HG03432 (cell line): Measurements from ENCODE around the gene LRRC42.

Experiments
- ATAC-seq: cut with Tn5 transposase; IDR thresholded peaks from one replicate; pipeline ENCODE4 v1.9.1; 2021; ENCODE audit warnings: mild to moderate bottlenecking, moderate library complexity; ENCODE audit not compliant: unreplicated experiment

Gene LRRC42

DNA sequence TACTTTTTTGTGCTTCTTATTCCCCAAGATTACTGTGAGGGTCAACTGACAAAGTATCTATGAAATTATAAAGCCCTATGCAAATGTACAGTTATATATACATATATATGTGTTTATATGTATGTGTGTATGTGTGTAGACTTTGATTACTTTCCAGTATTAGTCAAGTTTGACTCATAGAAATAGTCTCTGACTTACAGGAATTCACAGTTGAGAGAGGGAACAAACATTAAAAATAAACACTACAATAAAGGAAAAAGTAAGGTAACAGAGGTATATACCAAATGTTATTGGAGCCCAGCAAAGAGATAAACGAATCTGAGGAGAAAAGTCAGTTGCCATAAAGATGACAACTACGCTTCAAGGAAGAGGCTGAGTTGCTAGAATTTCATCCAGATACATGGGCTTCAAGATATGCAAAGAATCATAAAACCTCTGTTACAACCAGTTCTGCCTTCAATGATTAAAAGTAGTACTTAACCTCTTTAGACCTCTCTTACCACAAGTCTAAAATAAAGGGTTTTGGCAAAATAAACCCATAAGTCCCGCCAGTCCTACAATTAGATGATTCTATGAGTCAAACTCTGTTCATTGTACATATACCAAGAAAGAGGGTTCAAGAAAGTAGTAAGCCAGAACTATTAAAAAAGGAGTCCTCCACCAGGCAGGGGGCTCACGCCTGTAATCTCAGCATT is 7.9 kb upstream of the LRRC42 start:
- ATAC-seq, result no peak

DNA sequence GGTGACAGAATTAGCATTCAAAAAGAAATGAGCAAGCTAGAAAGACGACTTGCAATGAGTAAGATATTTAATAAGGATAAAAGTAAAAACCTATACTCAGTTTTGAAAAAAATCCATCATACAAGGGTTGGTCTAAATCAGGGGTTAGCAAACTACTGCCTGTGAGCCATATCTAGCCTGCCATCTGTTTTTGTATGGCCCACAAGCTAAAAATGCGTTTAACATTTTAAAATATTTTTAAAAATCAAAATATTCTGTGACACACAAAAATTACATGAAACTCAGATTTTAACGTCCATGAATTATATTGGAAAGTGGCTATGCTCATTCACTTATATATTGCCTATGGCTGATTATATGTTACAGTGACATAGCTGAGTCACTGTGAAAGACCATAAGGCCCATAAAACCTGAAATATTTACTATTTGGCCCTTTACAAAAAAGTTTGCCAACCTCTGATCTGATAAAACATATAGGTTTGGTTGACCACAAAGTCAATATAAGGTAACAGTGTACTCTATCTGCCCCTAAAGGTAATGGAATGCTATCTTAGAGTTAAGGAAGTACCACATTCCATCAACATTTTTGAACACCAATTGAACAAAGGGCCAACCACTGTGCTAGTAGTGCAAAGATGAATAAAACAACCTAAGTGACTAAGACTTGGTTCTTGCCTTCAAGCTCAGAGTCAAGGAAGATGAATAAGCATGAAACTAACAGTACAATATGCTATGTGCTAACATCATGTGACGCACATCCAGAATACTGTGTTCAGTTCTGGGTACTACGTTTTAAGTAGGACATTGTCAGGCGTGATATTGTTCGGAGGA is 3.8 kb upstream of the LRRC42 start:
- ATAC-seq, result no peak

DNA sequence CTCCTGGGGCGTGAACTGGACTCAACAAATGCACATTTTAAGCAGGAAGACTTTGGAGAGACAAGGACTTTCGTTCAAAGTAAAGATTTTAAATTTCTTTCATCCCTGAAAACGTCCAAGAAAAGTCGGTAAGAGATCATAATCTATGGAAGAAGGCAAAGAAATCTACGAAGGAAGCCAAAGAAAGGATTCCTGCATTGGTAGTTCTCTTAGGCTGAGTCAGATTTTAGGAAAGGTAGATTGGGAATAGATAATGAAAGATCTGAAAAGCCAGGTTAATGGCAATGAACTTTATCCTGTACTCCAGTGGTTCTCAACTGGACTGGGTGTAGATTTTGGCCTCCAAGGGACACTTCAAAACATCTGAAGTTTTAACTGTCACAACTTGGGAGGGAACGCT is 3.1 kb upstream of the LRRC42 start:
- ATAC-seq, result no peak

DNA sequence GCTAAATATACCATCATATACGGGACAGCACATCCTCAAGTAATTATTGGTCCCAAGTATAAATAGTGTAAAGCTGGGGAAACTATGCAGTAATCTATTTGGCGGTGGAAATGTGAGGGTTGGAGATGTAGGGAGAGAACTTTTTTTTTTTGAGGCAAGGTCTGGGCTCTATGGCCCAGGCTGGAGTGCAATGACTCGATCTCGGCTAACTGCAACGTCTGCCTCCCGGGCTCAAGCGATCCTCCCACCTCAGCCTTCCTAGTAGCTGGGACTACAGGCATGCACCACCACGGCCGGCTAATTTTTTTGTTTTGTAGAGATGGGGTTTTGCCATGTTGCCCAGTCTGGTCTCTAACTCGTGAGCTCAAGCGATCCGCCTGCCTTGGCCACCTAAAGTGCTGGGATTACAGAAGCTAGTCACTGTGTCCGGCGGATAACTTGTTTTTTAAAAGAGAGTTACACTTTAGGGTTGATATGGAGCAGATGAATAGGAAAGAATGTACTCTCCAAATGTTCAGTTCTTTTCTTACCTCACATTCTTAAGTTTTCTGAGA is 2.6 kb upstream of the LRRC42 start:
- no peak for ATAC-seq

DNA sequence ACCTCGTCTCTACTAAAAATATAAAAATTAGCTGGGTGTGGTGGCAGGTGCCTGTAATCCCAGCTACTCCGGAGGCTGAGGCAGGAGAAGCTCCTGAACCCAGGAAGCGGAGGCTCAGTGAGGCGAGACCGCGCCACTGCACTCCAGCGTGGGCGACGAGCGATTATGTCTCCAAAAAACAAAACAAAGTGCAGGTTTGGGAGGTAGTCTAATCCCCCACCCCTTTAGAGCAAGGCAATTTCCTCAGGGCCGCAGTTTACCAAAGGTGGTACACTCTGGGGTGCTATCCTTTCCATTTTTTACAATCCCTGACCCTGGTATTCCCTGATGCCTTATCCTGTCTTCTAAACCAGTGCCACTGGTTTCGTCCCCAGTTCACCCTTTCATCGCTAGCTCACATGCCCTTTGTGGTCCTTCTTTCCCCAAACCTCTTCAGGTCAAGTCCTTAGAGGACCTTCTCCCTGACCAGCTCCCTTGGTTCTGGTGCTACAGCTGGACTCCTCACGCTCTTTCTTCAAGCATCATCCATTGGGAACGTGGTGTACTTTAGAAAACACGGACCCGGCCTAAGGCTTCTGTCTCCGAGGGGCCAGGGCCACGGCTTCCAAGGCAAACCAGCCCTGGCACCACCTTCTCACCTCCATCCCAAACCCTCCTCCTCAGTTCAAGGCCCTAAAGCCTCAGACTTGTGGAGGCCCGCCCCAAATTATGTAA is 1.5 kb upstream of the LRRC42 start:
- no peak for ATAC-seq

DNA sequence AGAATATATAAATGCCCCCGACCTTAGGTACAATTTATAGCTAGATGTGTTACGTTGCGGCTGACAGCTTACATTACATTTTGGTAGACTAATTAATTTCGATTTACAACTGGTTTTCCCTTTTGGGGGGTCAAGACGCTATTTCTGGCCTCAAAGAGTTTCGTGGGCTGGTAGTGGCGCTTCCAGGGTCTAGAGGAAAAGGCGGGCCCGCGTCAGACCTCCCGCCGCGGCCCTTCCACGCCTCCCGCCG is 1.0 kb upstream of the LRRC42 start:
- no peak for ATAC-seq

DNA sequence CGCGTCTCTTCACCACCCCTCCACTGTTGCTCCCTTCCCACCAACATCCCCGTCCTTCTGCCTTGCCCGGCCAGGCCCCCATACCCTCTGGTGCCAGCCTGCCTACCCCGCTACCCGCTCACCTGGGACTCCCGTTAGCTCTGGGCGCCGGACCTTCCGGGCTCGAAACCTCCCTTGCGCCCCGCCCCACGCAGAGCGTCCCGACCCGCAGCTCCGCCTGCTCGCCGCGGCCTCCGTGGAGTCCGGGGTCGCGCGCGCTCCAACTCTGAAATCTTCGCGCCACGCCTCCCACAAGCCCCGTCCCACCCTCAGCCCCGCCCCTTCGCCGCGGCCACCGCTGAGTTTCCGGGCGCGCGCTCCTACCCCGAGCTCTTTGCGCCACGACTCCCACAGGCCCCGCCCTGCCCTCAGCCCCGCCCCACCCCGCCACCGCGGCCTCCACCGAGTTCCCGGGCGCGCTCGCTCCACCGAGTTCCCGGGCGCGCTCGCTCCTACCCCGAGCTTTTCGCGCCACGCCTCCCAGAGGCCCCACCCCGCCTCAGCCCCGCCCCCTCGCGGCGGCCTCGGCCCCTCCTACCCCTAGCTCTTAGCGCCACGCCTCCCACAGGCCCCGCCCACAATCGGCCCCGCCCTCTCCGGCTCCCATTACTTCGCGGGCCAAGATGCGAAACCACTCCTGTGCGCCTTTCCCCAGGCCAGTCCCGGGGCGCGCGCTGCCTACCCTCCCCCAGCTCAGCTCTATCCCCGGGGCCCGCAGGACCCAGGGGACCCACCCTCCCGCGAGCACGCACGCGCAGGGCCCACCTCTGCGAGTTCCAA is 508 bp upstream of the LRRC42 start, which contains the start of gene IFT25:
TSS of gene IFT25 (minus strand) at position 267 of the 819 bp plus-strand sequence. CDS start 5,617 bp downstream, outside the sequence.
- peak; percentile 73 for ATAC-seq

DNA sequence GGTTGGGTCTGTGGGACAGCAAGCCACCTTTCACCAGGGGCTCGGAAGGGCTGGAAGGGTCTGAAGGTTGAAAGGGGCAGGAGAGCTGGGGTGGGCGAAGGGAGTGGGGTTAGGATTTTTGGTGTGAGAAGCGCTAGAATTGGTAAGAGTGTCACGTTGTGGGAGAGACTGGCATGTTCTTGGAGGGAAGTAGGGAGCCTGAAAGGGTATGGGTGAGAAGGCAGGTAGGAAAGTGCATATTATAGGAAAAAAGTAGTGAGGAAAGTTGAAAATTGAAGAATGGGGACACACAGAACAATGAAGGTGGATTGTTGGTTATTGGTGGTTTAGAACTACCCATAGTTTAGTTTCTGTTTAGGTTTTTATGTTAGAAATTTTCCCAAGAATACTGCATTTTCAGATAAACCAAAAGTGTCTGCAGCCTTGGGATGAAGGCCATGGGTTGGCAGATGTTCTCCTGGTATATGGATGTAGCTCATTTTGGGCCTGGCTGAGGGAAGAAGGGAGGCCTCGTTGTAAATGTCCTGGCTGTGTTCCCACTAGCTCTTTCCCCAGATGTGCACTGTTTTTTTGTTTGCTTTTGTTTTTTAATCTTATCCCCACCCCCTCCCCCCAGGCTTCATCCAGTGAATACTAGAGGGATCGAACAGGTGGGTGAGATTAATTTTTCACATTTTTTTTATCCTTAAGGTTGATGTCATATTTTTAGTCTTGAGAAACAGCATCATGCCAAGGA is 1.2 kb downstream of the LRRC42 start:
- ATAC-seq, result no peak

DNA sequence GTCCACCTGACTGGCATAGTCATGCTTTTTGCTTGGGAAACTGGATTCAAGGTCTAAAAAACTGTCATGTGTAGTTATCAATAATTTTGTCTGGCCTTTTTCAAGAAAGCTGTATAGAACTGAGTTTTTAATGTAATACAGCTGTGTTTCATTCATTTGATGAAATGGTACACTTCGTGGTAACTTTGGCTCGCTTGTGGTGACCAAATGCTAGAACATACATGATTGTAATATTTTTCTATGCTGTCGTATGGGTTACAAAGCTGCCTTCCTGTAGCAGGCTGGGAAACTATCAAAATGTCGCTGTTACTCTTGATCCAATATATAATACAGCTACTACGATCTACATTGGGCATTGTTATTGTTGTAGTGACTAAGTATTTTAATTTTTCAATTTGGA is 2.1 kb downstream of the LRRC42 start:
- ATAC-seq, result no peak

DNA sequence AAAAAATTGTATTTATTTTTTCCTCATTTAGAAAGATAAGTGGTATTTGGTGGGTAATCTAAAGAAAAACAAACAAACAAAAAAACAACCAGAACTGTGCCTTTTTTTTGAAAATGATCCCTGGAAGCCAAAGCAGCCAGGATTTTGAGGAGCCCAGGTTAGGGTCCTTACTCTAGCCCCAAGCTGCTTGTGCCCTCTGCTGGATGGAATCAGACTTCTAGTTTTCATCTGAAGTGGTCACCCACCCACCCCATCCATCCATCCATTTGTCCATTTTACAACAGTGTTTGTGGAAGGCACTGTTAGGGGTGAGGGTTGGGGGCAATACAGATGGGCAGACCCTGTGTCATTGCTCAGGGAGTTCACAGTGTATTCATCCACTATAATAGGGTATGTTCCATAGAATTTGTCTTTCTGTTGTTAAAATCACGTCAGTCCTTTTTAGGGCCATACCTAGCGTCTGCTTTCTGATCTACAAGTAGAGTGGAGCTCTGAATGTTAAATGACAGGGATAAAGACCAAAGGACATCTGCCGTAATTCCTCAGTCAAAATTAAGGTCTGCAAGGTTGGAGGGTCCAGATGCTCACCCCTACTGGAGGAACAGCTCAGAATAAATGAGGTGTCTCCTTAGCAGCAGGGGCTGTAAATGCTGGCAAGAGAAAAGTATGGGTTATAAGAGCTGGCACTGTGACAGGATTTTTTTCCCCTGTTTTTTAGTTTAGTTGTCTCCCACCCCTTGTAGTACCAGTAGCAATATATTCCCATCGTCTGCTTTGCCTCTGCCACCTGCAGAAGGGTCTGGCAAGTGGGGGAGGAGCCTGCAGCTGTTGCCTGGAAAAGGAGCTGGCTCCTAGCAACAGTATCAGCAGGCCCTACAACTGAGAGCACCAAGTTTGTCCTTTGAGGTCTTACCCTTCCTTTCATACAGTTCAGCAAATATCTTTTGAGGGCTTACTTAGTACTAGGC is 3.2 kb downstream of the LRRC42 start:
- no peak for ATAC-seq

DNA sequence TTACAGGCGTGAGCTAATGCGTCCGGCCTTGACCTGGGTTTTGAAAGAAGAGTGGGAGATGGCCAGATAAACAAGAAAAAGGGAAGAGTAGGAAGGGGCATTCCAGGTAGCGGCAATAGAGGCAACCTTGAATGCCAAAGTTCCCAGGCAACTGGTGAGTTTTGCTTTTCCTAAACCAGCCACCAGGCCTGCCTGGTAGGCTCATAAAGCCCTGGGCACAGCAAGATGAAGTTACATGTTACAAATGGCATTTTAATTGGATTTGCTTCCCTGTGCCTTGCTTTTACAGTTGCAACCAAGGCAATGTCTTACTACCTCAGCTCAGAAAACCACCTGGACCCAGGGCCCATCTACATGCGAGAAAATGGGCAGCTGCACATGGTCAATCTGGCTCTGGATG is 5.5 kb downstream of the LRRC42 start:
- no peak for ATAC-seq

DNA sequence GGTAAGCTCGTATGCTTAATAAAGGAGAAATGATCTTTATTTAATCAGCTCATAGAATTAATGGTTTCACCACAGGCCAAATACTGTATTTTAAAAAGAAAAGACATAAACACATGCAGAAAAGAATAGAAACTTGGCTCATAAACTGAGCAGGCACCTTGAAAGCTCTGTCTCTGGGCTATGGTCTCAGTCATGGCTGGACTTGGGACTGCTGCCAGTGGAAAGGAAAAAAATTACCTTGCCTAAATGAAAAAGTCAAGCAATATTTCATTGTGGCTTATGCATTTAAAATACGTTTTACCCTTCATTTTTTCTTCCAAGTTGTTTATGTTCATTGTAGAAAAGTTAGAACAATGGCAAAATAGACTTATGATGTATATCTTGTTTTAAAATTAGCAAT is 8.0 kb downstream of the LRRC42 start:
- ATAC-seq, result no peak

DNA sequence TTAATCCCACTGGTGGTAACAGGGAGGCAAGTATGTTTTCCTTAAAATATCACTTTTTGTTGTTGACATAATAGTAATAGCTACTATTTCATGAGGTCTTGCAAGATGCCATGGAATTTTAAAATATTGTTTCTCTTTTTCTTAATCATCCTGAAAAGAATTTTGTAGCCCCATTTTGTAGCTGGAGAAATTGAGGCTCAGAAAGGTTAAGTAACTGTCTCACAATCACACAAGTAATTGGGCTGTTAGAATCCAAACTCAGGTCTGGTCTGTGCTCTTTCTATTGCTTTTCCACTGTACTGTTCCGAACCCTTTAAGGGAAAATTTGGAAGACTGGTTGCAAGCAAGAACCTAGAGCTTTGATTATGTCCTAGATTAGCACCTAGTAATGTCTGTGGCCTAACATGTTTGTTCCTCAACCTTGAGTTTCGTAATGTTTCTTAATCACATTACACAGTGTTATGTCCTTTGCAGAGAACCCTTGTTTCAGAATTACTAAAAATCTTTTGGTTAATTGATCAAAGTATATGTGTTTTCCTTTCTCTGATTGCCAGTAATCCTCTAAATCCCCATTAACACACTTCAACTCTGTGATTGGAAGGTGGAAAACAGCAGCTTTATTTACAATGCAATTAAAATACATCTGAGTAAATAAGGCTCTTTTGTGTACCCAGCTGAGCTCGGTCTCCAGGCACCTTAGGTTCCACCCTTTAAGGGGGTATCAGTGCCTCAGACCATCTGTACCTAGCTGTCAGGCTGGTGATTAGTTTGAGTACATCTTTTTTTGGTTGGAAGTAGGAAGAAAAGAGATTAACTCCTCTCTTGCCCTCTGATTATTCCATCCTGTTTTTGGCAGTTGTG is 10.4 kb downstream of the LRRC42 start:
- no peak for ATAC-seq

DNA sequence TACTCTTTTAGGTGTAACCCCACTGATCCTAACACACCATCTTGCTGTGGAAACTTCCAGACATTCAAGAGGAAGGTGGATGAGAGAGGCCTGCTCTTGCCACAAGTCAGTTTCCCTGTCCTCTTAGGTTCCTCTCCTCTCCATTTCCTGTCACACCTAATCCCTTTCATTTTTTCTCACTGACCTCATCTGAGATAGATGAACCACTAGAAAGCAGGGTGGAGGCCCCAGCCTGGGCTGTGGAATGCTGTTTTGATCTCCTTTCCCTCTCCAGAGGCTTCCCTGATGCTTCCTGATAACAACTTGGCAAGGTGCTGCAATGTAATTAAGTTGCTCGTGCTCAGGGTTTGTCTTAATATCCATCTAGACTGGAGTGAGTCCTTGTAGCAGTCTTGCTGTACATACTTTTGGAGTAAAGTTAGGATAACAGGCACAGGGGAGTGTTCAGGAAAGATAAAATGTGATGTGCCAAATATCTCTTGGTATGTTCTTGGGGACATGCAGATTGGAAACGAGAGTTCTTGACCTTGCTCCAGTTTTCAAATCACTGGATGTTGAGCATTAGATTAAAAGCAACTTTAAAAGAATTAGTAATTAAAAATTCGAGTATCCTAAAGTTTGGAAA is 11.2 kb downstream of the LRRC42 start:
- ATAC-seq, result no peak

DNA sequence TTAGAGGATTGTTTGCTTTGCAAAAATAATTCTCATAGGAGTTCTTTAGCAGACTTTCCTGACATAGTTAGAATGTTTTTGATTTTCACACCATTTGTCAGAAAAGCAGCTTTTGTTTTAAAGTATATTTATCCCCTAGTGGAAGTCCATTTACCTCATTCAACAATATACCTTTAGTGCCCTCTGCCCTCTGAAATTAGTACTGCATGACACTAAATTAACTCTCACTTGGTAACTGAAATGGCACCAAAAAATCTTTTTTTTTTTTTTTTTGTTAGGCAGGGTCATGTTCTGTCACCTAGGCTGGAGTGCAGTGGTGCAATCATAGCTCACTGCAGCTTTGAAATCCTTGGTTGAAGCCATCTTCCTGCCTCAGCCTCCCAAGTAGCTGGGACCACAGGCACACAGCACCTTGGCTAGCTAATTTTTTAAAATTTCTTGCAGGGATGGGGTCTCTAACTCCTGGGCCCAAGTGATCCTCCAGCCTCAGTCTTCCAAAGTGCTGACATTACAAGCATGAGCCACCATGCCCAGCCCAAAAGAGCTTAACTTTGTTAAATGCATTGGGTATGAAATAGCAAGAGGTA is 13.6 kb downstream of the LRRC42 start:
- ATAC-seq, result no peak

DNA sequence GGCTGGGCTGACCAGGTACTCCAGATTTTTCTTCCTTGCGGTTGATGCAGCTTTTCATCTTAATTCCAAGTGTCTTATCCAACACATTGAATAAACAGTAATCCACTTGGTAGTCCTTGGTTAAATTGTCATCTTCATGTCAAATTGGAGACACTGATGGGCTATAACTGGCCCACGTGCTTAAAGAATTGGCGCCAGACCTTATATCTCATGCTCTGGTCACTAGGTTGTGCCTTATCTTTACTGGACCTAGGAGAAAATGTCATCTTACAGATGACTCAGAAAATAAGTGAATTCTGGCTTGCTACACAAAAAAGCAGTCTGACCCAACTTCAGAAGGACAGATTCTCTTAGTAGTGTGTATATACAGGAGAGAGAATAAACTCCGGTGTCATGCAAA is 16.2 kb downstream of the LRRC42 start:
- no peak for ATAC-seq

DNA sequence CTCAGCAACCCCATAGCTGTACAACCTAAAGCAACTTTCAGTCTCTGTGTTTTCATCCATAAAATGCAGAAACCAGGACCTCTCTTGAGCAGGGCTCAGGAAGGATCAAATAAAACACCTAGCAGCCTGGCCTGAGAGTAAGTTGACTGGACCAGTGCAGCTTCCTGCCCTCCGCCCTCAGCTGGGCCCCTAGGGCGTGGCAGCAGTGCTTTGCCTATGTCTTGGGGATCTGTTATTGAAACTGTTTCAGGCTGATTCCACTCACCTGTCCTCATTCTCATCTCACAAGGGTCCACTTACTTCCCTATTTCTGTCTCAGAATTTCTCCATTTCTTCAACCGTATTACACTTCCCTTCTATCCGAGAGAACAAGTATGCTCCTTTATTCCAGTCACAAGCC is 17.3 kb downstream of the LRRC42 start:
- no peak for ATAC-seq
